DMS114 treated with DMSO at 0.1 percent for 48 hours (cell line): Measurements from ENCODE around the gene KCNIP3.

Source experiments
- DNase-seq: peaks from one replicate; lab custom pipeline; 2025; ENCODE audit not compliant: unreplicated experiment; lab: John Stamatoyannopoulos, UW

KCNIP3 gene

DNA sequence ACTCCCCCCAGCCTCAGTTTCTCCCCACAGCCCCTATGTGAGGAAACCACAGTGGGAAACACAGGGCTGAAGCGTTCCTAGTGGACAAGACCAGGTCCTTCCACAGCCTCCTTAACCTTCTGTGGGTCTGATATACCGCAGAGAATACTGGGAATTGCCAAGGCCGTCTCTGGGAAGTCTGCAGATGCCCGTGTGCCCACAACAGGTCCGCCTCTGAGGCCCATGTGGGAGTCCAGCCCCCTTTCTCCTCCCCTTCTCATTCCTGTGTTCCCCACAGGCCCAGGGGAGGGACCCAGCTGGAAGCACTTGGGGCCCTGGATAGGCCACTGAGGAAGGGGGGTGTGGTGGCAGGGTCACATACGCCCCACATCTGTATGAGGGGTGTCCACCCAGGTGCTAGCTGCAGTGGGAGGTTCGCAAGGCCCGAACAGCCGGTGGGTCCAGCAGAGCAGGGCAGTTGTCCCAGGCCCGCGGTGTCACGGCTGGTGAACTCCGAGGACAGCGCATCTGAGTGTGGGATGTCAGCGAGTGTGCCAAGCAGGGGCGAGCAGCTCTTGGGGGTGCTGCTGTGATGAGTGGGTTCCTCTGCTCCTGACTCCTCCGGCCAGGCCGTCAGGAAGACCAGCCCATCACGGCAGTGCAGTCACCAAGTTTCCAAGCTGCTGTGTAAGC lies 2.4 kb upstream of the KCNIP3 start:
- no peak for DNase-seq

DNA sequence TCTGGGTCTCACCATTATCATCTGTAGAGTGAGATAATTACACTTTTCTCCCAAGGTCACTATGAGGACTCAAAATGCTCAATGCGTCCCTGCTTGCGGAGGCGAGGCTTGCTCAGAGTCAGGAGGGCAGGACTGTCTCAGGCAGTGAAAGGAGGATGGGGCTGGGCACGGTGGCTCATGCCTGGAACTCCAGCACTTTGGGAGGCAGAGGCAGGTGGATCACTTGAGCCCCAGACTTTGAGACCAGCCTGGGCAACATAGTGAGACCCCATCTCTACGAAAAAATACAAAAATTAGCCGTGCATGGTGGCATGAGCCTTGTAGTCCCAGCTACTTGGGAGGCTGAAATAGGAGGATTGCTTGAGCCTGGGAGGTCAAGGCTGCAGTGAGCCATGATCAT lies 1.8 kb upstream of the KCNIP3 start:
- DNase-seq: no peak

DNA sequence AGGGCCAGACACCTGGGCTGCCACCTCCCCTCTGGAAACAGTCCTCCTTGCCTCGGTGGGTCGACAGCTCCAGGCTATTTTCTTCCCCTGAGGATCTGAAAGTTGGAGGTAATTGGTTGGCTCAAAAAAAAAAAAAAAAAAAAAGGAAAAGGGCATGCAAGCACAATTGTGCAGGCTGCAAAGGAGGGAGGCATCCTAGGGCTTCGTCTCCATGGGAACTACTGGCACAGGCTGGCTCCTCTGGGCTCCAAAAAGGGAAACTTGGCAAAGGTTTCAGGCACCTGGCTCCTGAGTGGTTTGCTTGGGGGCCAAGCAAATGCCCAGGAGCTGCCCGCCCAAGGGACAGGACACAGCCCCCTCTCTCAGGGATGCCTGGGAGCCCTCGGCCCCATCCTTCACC lies 1.1 kb upstream of the KCNIP3 start:
- DNase-seq: no peak

DNA sequence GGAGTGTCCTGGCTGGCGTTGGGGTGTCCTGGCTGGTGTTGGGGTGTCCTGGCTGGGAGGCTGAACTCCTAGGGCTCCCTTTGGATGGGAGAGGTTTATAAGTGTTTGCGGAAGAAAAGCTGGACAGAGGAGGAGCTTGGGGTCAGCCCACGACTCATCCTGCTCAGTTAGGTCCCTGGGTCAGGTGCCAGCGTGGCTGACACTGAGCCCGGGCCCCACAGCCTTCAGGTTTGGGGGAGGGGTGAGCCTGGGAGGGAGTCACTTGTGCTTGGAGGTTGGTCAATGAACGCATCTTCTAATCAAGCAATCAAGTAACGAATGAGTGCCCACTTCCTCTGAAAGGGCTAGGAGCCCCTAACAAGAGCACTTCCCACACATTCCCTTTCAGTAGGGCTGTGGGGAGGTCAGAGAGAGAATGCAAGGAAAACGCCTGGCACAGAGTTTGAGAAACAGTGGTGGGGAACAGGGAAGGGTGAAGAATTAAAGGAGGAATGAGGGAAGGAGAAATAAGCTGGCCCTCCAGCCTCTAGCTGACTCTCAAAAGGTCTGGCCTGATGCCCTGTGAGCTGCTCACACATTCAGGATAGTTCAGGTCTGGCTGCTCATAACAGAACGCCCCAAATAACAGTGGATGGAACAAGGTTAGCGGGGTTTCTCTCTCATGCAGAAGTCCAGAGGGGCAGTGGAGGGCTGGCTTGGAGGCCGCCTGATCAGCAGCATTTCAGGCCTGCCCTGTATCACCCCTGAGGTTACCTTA lies 670 bp downstream of the KCNIP3 start:
- no peak for DNase-seq

DNA sequence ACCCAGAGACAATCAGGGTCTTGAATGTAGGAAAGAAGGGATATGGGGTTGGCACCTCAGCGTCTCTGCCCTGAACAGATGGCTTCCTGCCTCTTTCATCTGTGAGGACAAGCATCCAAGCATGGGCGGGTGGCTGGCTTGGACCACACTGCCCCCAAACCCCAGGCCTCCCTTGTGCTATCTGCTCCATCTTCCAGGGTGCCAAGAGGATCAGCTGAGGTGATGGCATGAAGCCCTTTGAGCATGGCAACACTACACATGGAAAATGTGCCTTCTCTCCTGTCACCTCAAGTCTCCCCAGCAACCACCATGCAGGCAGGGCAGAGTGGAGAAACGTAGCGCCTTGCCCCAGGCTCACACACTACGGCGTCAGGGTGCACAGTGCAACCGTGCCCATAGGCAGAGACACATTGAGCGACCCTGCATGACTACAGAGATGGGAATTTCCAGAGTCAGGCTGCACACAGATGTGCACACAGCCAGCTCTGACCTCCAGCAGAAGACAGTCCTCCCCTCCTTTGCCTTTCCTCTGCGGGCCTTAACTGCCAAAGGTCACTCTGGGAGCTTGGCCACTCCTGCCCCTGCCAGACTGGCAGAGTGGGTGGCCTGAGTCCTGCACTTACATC lies 1.5 kb downstream of the KCNIP3 start:
- no peak for DNase-seq

- no peak for DNase-seq
These were observed 2.8 kb downstream of the KCNIP3 start for GRCh38 chr2:95299961-95300360.

DNA sequence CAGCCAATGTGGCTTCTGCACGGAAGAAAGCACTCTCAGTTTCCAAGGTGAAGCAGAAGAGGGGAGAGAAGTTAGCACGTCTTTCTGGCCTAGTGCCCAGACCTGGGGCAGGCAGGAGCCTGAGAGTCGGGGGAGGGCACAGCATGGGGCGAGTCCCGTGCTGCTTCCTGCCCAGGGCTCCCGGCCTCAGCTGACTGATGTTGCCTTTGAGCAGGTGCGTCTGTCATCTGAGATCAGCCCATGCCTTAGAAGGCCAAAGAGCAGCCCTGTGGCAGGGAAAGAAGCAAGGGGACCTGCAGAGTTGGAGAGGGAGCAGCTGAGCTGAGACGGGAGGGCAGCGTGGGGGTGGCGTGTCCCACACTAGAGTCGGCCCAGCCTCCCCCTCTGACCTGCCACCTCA lies 3.3 kb downstream of the KCNIP3 start:
- no peak for DNase-seq

DNA sequence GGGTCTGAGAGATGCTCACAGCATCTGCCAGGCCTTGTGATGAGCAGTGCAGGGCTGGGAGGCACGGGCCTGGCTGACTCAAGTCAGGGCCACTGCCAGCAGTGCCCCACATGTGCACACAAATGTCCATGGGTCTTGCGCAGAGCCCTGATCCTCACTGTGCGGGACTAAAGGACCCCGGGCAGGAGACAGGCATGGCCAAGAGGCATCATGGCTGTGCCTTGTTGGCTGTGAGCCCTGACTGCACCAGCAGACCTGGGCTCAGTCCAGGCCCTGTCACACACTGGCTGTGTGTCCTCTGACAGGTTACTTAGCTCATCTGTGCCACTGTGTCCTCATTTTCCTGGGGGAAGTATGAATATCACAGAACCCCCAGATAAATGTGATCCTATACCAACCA lies 4.0 kb downstream of the KCNIP3 start:
- no peak for DNase-seq

DNA sequence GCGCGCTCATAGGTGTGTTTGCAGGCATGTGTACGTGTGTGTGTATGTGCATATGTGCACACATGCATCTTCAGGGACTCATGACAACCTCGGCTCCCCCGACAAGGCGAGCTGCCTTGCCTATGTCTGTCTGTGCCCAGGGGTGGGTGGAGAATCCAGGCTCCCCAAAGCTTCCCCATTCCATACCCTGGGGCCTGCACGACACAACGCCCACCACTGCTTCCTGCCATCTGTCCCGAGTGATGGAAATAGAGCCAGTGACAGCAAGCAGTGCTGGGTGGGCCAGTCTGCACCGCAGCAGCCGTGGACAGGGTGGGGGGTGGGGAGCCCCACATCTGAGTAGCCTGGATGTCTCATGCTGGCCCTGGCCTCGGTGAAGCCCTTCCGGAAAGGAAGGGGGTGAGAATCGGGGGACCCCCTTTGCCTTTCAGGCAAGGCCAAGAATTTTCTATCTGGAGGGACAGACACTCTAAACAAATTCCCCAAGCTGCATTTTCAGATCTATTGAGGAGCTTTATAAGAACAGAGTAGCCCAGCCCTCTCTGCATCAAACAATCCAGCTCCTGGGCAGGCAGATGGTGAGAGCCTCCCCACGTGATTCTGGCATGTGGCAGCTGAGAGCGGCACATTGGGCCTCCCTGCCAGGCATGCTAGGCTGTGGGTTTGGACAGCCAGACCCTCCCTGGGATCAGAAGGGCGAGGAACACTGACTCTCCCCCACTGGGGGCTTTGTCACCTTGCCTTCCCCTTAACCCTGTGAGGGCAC lies 4.9 kb downstream of the KCNIP3 start:
- DNase-seq: no peak

DNA sequence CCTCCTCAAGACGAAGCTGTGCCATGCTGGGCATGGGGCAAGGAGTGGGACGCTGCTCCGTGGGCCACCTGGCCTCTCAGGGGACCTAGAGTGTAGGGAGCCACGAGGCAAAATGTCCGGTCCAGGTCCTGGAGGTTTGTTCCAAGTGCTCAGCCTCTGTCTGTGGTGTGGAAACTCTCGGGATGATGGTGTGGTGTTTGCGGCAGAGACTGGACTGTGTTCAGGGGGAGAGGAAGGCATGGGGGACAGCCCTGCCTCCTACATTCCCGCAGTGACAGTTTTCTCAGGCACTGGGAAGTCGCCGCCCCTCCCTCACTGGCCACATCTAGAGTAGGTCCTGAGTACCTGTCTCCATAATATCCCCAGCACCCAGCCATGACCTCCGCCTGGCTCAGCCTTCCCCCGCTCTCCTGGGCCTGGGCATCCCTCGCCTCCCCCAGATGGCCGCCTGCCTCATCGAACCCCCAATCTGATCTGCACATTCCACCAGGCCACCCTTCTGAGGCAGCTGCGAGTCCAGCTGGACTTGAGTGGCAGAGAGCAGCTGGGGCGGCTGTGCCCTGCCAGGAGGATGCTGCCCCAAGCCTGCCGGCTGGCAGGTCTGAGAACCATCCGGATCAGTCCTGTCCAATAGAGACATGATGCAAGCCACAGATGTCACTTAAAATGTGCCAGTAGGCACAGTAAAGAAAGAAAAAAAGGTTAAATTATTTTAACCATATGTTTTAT lies 6.2 kb downstream of the KCNIP3 start:
- no peak for DNase-seq

- DNase-seq: no peak
These were observed 8.4 kb downstream of the KCNIP3 start for GRCh38 chr2:95305380-95306061.

GRCh38 chr2:95306336-95306895 lies 9.3 kb downstream of the KCNIP3 start:
- no peak for DNase-seq

DNA sequence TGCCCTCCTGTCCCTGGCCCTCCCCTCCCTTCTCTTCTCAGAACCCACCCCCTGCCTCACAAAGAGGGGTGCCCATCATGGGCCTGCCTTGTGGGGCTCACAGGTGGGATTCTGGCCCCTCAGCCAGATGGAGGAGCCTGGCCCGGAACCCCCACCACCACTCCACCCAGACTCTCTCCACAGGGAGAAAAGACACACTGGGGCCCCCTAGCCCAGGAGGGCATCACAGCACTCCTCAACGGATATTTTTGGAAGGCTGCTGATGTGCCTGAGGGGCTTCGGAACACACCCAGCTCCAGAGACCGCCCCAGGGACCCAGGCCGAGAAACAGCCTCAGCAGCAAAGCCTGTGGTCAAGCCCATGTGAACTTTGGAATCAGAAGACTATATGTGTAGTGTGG lies 9.9 kb downstream of the KCNIP3 start:
- no peak for DNase-seq

- DNase-seq: no peak
These were observed 10.7 kb downstream of the KCNIP3 start for GRCh38 chr2:95307878-95308277.

DNA sequence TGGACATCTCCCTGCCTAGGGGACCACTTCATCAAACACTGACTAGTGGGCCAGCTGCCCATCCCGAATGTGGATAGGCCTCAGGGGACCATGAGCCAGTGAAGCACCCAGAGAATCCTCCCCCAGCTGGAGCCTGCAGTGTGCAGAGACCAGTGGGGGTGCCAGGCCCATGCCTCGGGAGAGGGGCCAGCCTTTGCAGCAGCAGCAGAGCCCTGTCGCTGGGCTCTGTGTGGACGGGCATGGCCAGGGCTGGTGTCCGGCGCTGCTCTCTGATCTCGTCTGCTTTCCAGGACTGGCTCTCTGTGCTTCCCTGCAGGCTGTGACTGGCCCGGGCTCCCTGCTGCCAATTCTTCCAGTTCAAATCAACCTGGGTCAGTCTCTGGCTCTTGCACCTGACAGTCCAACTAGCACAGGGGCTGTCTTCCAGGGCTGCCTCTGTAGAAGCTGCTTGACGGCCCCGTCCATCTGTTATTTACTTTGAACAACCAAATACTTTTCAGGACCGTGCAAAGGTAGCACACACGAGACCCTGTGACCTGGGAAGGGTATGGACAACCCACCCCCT lies 11.4 kb downstream of the KCNIP3 start:
- DNase-seq: no peak

DNA sequence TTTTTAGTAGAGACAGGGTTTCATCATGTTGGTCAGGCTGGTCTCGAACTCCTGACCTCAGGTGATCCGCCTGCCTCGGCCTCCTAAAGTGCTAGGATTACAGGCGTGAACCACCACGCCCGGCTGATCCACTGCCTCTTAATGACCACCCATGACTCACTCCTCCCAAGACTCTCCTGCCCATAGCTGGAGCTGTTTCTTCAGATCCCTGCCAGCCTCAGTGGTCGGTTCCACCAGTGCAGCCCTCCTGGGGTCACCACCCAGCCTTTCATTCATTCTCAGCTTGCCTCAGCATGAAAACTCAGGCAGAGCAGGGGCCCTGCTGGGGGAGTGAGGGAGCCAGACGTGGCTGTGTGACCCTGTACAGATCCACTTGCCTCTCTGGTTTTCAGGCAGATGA lies 12.5 kb downstream of the KCNIP3 start:
- DNase-seq: no peak

- DNase-seq: no peak
These were observed 13.1 kb downstream of the KCNIP3 start for GRCh38 chr2:95310216-95310615.

DNA sequence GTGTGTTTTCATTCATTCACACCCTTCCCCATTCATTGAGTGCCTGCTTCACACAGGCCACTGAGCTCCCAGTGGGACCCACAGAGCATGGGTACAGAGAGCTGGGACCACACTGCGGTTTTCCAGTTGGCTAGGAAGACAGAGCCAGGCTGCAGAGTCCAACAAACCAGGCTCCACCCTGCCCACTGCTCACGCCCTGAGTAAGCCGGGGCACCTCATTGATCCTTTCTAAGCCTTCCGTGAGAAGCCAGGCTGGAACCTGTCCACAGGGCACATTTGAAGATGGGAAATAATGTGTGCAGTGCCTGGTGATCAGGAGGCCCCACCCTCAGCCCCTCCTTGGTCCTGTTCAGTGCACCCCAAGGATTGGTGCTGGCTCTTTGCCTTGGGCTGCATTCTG lies 13.5 kb downstream of the KCNIP3 start:
- DNase-seq: no peak

DNA sequence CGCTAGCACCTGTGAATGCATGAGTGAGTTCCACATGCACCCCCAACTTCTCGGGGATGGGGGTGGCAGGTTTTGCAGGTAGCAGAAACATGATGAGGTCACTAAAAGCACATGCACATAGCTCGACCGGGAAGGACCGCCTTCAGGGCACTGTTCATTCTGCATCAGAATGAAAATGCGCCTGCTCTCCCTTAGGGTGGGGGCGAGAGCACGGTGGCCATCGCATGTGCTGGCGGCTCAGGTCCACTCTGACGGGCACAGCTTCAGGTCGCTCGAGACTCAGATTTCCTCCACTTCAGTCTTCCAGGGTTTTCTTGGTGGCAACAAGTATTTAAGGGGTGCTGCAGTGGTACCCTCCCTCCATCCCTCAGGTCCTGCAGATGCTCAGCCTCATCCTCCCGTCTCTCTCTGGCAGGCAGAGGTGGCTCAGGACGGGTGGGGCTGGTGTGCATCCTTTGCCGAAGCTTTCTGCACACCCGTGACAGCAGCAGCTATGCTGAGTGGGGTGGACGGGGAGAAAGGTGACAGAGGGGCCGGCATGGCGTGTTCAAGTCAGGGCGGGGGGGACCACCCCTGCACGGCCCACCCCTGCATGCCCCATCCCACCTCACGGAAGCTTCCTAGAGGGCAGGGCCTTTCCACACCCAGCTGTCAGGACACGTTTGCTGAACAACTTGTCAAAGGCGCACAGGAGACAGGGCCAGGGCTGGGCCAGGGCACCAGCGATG lies 14.8 kb downstream of the KCNIP3 start:
- no peak for DNase-seq
